Neuron (in vitro differentiated cells): Measurements from ENCODE around the gene PRR15.

ENCODE experiments used
- H2AFZ ChIP-seq: one replicate; pipeline ENCODE4 v1.6.1; 2013; ENCODE audit warnings: low read depth, mild to moderate bottlenecking, inconsistent platforms, low read length, moderate library complexity
- H3K27me3 ChIP-seq: one replicate; pipeline ENCODE4 v1.6.1; 2013; ENCODE audit warnings: low read length; ENCODE audit not compliant: insufficient read depth
- H3K36me3 ChIP-seq: one replicate; pipeline ENCODE4 v1.6.1; 2013; ENCODE audit warnings: low read length; ENCODE audit not compliant: insufficient read depth
- H3K4me1 ChIP-seq: one replicate; pipeline ENCODE4 v1.6.1; 2013; ENCODE audit warnings: low read length; ENCODE audit not compliant: insufficient read depth
- H3K4me3 ChIP-seq: 2 replicates; pipeline ENCODE4 v1.5.1; 2013; ENCODE audit warnings: mild to moderate bottlenecking, low read length, moderate library complexity
- H3K9me3 ChIP-seq: one replicate; pipeline ENCODE4 v1.6.1; 2013; ENCODE audit warnings: low read length

The PRR15 gene

GRCh38 chr7:29557954-29558353 is 5.7 kb upstream of the PRR15 start:
- Histone ChIP-seq H3K9me3 (no peaks in the 10 kb centered on the region), H3K4me1 (peaks cover 5% of the 10 kb centered on the region), H2AFZ (no peak overlapping the region), H3K27me3 (peaks cover 13% of the 10 kb centered on the region), H3K4me3 (no peak overlapping the region), H3K36me3 (no peaks in the 10 kb centered on the region)

GRCh38 chr7:29561271-29561670 is 2.4 kb upstream of the PRR15 start:
- Histone ChIP-seq H3K36me3 (no peaks in the 10 kb centered on the region), H3K27me3 (peaks cover 45% of the 10 kb centered on the region), H3K9me3 (no peaks in the 10 kb centered on the region), H2AFZ (no peak overlapping the region), H3K4me3 (no peak overlapping the region), H3K4me1 (peaks cover 24% of the 10 kb centered on the region)

GRCh38 chr7:29562307-29562706 is 1.3 kb upstream of the PRR15 start:
- Histone ChIP-seq H2AFZ (no peak overlapping the region), H3K4me1 (peaks cover 24% of the 10 kb centered on the region), H3K4me3 (no peak overlapping the region), H3K27me3 (peaks cover 48% of the 10 kb centered on the region), H3K9me3 (no peaks in the 10 kb centered on the region), H3K36me3 (no peaks in the 10 kb centered on the region)

GRCh38 chr7:29564496-29565223 is 1.0 kb downstream of the PRR15 start:
- peaks cover 52% of the 10 kb centered on the region for H3K27me3 ChIP-seq
- H2AFZ ChIP-seq, result peak overlapping the region; percentile 29
- peak overlapping the region; percentile 42 for H3K4me3 ChIP-seq
- no peaks in the 10 kb centered on the region for H3K9me3 ChIP-seq
- peaks cover 22% of the 10 kb centered on the region for H3K4me1 ChIP-seq
- no peaks in the 10 kb centered on the region for H3K36me3 ChIP-seq

GRCh38 chr7:29565224-29565630 is 1.6 kb downstream of the PRR15 start:
- Histone ChIP-seq H3K27me3 (peaks cover 52% of the 10 kb centered on the region), H3K36me3 (no peaks in the 10 kb centered on the region), H3K4me1 (peaks cover 22% of the 10 kb centered on the region), H3K4me3 (peak overlapping the region; percentile 42), H3K9me3 (no peaks in the 10 kb centered on the region), H2AFZ (peak overlapping the region; percentile 29)

- Histone ChIP-seq H3K36me3 (no peaks in the 10 kb centered on the region), H3K9me3 (no peaks in the 10 kb centered on the region), H2AFZ (no peak overlapping the region), H3K27me3 (peaks cover 50% of the 10 kb centered on the region), H3K4me1 (peaks cover 22% of the 10 kb centered on the region), H3K4me3 (no peak overlapping the region)
Measured at GRCh38 chr7:29565634-29565981, 2.0 kb downstream of the PRR15 start.

- no peaks in the 10 kb centered on the region for H3K9me3 ChIP-seq
- H2AFZ ChIP-seq, result no peak overlapping the region
- peaks cover 50% of the 10 kb centered on the region for H3K27me3 ChIP-seq
- no peak overlapping the region for H3K4me3 ChIP-seq
- H3K36me3 ChIP-seq, result no peaks in the 10 kb centered on the region
- peaks cover 22% of the 10 kb centered on the region for H3K4me1 ChIP-seq
Measured at GRCh38 chr7:29565982-29566746, 2.5 kb downstream of the PRR15 start.

GRCh38 chr7:29567174-29567573 is 3.5 kb downstream of the PRR15 start:
- H3K4me3 ChIP-seq, result no peak overlapping the region
- no peaks in the 10 kb centered on the region for H3K9me3 ChIP-seq
- no peaks in the 10 kb centered on the region for H3K36me3 ChIP-seq
- H3K4me1 ChIP-seq, result peaks cover 22% of the 10 kb centered on the region
- H3K27me3 ChIP-seq, result peaks cover 44% of the 10 kb centered on the region
- no peak overlapping the region for H2AFZ ChIP-seq

- no peak overlapping the region for H3K4me3 ChIP-seq
- no peaks in the 10 kb centered on the region for H3K36me3 ChIP-seq
- H2AFZ ChIP-seq, result no peak overlapping the region
- peaks cover 22% of the 10 kb centered on the region for H3K27me3 ChIP-seq
- peaks cover 10% of the 10 kb centered on the region for H3K4me1 ChIP-seq
- H3K9me3 ChIP-seq, result no peaks in the 10 kb centered on the region
Measured at GRCh38 chr7:29569648-29570047, 6.0 kb downstream of the PRR15 start.

GRCh38 chr7:29572558-29572957 is 8.9 kb downstream of the PRR15 start:
- Histone ChIP-seq H3K9me3 (peaks cover 3% of the 10 kb centered on the region), H3K4me1 (peaks cover 3% of the 10 kb centered on the region), H3K4me3 (no peak overlapping the region), H2AFZ (no peak overlapping the region), H3K36me3 (no peaks in the 10 kb centered on the region), H3K27me3 (peaks cover 4% of the 10 kb centered on the region)

- Histone ChIP-seq H3K36me3 (no peaks in the 10 kb centered on the region), H3K9me3 (peaks cover 3% of the 10 kb centered on the region), H3K27me3 (no peaks in the 10 kb centered on the region), H3K4me3 (no peak overlapping the region), H3K4me1 (peaks cover 3% of the 10 kb centered on the region), H2AFZ (no peak overlapping the region)
Measured at GRCh38 chr7:29573567-29573966, 9.9 kb downstream of the PRR15 start.

GRCh38 chr7:29574659-29575058 is 11.0 kb downstream of the PRR15 start:
- Histone ChIP-seq H3K9me3 (peaks cover 3% of the 10 kb centered on the region), H3K36me3 (no peaks in the 10 kb centered on the region), H3K4me1 (no peaks in the 10 kb centered on the region), H2AFZ (no peak overlapping the region), H3K27me3 (no peaks in the 10 kb centered on the region), H3K4me3 (no peak overlapping the region)

GRCh38 chr7:29587195-29587808 is 23.7 kb downstream of the PRR15 start:
- H3K4me3 ChIP-seq, result no peak overlapping the region

More at GRCh38 chr7:29587195-29587808, 23.7 kb downstream of the PRR15 start:
- no peak overlapping the region for H2AFZ ChIP-seq
- no peaks in the 10 kb centered on the region for H3K27me3 ChIP-seq
- H3K36me3 ChIP-seq, result no peaks in the 10 kb centered on the region
- H3K9me3 ChIP-seq, result no peaks in the 10 kb centered on the region
- H3K4me1 ChIP-seq, result no peaks in the 10 kb centered on the region
